ENCODE measurements around the gene ATP8A2. TPM values are rescaled to one million over a fixed set of nuclear protein-coding genes. Genes with fewer than 3 reads are reported as not detected.
"Not testable (repeated sequence)": the region's sequence is repeated elsewhere in the genome, so short reads cannot be mapped to it uniquely, and the experiment has no call there.

ATP8A2 gene
- total RNA-seq, 1 donor from 2014 or later: 0.40 TPM

DNA sequence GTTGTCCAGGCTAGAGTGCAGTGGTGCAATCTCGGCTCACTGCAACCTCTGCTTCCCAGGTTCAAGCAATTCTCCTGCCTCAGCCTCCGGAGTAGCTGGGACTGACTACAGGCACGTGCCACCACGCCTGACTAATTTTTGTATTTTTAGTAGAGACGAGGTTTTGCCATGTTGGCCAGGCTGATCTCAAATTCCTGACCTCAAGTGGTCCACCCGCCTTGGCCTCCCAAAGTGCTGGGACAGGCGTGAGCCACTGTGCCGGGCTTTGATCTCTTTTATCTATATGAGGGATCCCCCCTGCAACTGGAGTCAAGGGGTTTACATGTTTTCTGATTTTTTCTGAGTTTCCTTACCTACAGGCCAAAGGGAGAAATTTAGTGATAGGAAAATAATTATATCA, 200.4 kb downstream of the ATP8A2 start:
- intact Hi-C loops (cut with micrococcal nuclease): loop anchor here (10.0 kb wide), 1 partner anchor 253 kb away; no protein-coding TSS in a partner anchor
- H3K27me3 Mint-ChIP-seq: peaks cover 37% of the 10 kb centered on the region
- H3K4me3 Mint-ChIP-seq: not testable (repeated sequence)

GRCh38 chr13:25574437-25575411, 202.9 kb downstream of the ATP8A2 start:
- intact Hi-C loops (cut with micrococcal nuclease): loop anchor here (1.0 to 10.0 kb wide), 3 partner anchors 250 to 498 kb away; no protein-coding TSS in a partner anchor
- no peak overlapping the region for H3K4me3 Mint-ChIP-seq
- H3K36me3 Mint-ChIP-seq (ENCODE audit: low read depth): no peaks in the 10 kb centered on the region
- H3K4me1 Mint-ChIP-seq: peaks cover 4% of the 10 kb centered on the region
- H3K27me3 Mint-ChIP-seq: peaks cover 35% of the 10 kb centered on the region
- peak; percentile 94 for DNase-seq
- H3K27ac Mint-ChIP-seq: no peak overlapping the region
- H3K9me3 Mint-ChIP-seq: no peaks in the 10 kb centered on the region

More for the DNA sequence above, 200.4 kb downstream of the ATP8A2 start:
- not testable (repeated sequence) for H3K27ac Mint-ChIP-seq; H3K4me1 Mint-ChIP-seq; H3K9me3 Mint-ChIP-seq; H3K36me3 Mint-ChIP-seq (ENCODE audit: low read depth); DNase-seq

GRCh38 chr13:25575562-25575961, 203.8 kb downstream of the ATP8A2 start:
- H3K36me3 Mint-ChIP-seq (ENCODE audit: low read depth): no peaks in the 10 kb centered on the region
- peaks cover 4% of the 10 kb centered on the region for H3K4me1 Mint-ChIP-seq
- H3K4me3 Mint-ChIP-seq: no peak overlapping the region
- intact Hi-C loops (cut with micrococcal nuclease): loop anchor here (10.0 kb wide), 1 partner anchor 249 kb away; no protein-coding TSS in a partner anchor
- DNase-seq: no peak
- peaks cover 31% of the 10 kb centered on the region for H3K27me3 Mint-ChIP-seq
- no peak overlapping the region for H3K27ac Mint-ChIP-seq
- H3K9me3 Mint-ChIP-seq: no peaks in the 10 kb centered on the region

DNA sequence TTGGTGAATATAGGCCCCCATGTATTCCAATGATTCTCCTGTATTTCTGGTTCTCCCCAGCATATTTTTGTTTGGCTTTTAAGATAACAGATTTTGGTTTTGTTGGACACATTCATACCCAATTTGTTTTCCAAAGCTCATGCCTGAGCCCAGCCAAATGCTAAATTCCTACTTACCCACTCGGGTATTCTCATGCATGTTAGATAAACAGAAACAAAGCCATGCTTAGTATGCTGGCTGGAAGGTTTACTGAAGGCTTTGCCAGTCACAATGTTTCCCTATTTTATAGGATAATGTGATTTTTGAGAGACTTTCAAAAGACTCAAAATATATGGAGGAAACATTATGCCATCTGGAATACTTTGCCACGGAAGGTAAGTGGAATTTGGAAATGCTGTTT, 206.8 kb downstream of the ATP8A2 start:
- H3K9me3 Mint-ChIP-seq: no peaks in the 10 kb centered on the region
- no peak overlapping the region for H3K4me3 Mint-ChIP-seq
- H3K27me3 Mint-ChIP-seq: peaks cover 26% of the 10 kb centered on the region
- no peak overlapping the region for H3K27ac Mint-ChIP-seq
- intact Hi-C loops (cut with micrococcal nuclease): loop anchor here (10.0 kb wide), 1 partner anchor 246 kb away; no protein-coding TSS in a partner anchor
- no peak for DNase-seq
- peaks cover 4% of the 10 kb centered on the region for H3K4me1 Mint-ChIP-seq
- no peaks in the 10 kb centered on the region for H3K36me3 Mint-ChIP-seq (ENCODE audit: low read depth)

DNA sequence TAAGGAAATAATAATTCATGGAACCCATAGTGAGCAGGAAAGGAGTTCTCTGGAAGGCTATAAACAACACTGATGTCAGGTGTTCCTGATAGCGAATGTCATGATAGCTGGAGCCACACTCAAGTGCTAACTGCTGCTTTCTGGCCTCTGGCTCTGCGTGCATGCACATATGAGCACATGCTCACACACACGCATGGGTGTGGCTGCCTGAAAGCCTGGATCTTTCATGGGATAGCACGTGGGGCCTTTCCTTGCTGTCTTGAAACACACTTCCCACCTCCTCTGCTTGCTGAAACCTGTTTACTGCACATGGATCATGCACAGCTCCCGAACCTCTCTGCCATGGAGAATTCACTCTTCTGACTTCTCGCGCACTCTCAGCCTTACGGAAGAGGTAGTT, 207.4 kb downstream of the ATP8A2 start:
- intact Hi-C loops (cut with micrococcal nuclease): loop anchor here (10.0 kb wide), 1 partner anchor 246 kb away; no protein-coding TSS in a partner anchor
- Mint-ChIP-seq H3K4me3 (no peak overlapping the region), H3K27ac (no peak overlapping the region), H3K27me3 (peaks cover 24% of the 10 kb centered on the region), H3K9me3 (no peaks in the 10 kb centered on the region), H3K36me3 (ENCODE audit: low read depth) (no peaks in the 10 kb centered on the region), H3K4me1 (peaks cover 4% of the 10 kb centered on the region)
- DNase-seq: no peak

DNA sequence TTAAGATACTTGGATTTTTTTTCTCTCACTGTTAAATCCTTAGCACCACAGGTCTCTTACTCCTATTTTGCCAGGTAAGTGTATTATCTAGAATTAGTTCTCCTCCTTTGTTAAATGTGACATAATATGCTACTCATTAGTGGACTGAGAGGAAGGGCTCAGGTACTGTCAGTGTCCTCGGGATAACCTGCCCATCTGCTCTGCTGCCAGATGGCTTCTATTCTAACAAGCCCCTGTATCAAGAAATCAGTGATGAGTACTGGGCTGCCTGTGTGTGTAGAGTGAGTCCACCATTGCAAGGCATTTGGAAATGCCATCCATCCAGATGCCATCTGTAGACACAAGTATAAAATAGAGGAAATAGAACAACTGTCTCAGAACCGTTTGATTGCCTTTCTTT, 209.6 kb downstream of the ATP8A2 start:
- no peak for DNase-seq
- Mint-ChIP-seq H3K4me3 (no peak overlapping the region), H3K9me3 (no peaks in the 10 kb centered on the region), H3K36me3 (ENCODE audit: low read depth) (no peaks in the 10 kb centered on the region), H3K4me1 (no peaks in the 10 kb centered on the region), H3K27ac (no peak overlapping the region), H3K27me3 (peaks cover 19% of the 10 kb centered on the region)
- intact Hi-C loops (cut with micrococcal nuclease): no loop called here

DNA sequence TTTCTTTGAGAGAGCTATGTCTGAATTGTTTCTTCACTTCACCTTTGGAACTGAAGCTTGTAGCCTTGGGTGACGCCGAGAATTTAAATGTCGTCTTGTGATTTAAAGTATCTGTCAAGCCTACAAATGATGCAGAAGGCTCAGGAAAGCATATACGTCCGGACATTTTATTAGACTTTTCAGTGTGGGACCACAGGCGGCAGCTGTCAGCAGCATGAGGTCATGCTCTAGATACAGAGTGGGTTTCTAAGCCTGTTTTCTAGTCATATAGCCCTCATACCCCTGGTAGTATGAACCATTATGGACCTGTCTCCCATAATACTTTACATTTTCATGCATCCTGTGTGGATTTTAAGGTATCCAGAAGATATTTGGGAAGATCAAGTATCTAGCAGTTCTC, 212.3 kb downstream of the ATP8A2 start:
- Mint-ChIP-seq H3K4me1 (no peaks in the 10 kb centered on the region), H3K4me3 (no peak overlapping the region), H3K36me3 (ENCODE audit: low read depth) (no peaks in the 10 kb centered on the region), H3K27ac (no peak overlapping the region), H3K27me3 (peaks cover 24% of the 10 kb centered on the region), H3K9me3 (no peaks in the 10 kb centered on the region)
- no peak for DNase-seq
- intact Hi-C loops (cut with micrococcal nuclease): no loop called here

DNA sequence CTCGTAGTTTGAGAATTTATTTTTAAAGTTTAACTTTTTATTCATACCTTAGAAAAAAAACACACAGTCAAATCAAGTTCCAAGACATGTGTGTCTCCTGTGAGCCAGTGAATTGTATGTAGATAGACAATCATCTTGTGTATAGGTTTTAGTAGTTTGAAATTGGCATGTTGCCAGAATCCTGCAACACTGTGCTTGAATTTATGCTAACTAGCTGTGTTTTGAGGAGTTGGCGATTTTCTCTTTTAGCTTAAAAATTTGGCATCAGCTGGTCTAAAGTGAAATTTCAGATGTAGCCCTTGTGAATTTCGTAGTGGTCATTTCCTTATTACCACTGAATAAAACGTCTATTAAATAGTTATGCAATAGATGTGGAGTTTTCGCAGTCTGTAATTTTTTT, 213.2 kb downstream of the ATP8A2 start:
- no peak overlapping the region for H3K27ac Mint-ChIP-seq
- H3K4me1 Mint-ChIP-seq: no peaks in the 10 kb centered on the region
- DNase-seq: no peak
- H3K4me3 Mint-ChIP-seq: no peak overlapping the region
- no peaks in the 10 kb centered on the region for H3K36me3 Mint-ChIP-seq (ENCODE audit: low read depth)
- H3K9me3 Mint-ChIP-seq: no peaks in the 10 kb centered on the region
- intact Hi-C loops (cut with micrococcal nuclease): no loop called here
- peaks cover 25% of the 10 kb centered on the region for H3K27me3 Mint-ChIP-seq

GRCh38 chr13:25587326-25587980, 215.7 kb downstream of the ATP8A2 start:
- intact Hi-C loops (cut with micrococcal nuclease): no loop called here
- Mint-ChIP-seq H3K9me3 (no peaks in the 10 kb centered on the region), H3K27me3 (peaks cover 22% of the 10 kb centered on the region), H3K4me1 (no peaks in the 10 kb centered on the region), H3K27ac (no peak overlapping the region), H3K36me3 (ENCODE audit: low read depth) (no peaks in the 10 kb centered on the region), H3K4me3 (no peak overlapping the region)
- no peak for DNase-seq

DNA sequence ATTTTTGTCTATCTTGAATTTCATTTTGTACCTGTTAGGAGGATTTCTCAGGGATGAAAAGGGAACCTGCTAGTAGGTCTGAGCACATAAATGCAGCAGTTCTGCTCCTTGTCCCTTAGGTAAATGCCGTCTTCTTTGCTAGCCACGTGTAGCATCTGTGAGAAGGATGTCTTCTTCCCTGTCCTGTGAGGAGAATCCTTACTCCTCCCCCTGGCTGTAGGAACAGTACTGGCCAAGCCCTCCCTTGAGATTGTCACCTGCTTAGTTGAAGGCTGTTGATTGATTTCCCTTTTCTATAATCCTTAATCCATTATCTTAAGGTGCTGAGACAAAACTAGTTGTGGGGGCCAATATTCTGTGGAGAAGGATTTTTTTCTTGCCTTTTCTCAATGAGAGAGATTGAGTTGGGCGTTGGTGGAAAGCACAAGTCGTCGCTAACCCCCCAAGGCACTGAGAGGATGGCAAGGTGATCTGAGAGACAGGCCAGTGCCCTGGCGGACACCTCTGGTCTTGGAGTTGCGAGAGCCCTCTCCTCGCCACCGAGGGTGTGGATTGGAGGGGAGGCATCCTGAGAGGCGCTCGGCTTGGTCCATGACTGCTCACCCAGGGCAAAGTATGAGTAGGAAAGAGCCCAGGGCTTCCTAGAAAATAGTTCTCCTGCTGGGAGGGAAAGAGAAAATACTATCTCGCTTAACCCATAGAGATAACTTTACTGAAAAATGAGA, 216.7 kb downstream of the ATP8A2 start:
- Mint-ChIP-seq H3K4me1 (no peaks in the 10 kb centered on the region), H3K27me3 (peaks cover 25% of the 10 kb centered on the region), H3K9me3 (no peaks in the 10 kb centered on the region), H3K36me3 (ENCODE audit: low read depth) (no peaks in the 10 kb centered on the region), H3K4me3 (no peak overlapping the region), H3K27ac (no peak overlapping the region)
- intact Hi-C loops (cut with micrococcal nuclease): no loop called here
- no peak for DNase-seq

GRCh38 chr13:25598421-25598820, 226.6 kb downstream of the ATP8A2 start:
- no peak overlapping the region for H3K4me3 Mint-ChIP-seq
- no peaks in the 10 kb centered on the region for H3K4me1 Mint-ChIP-seq
- no peak for DNase-seq
- no peak overlapping the region for H3K27ac Mint-ChIP-seq
- H3K27me3 Mint-ChIP-seq: peaks cover 36% of the 10 kb centered on the region
- intact Hi-C loops (cut with micrococcal nuclease): no loop called here
- H3K36me3 Mint-ChIP-seq (ENCODE audit: low read depth): no peaks in the 10 kb centered on the region
- H3K9me3 Mint-ChIP-seq: no peaks in the 10 kb centered on the region

DNA sequence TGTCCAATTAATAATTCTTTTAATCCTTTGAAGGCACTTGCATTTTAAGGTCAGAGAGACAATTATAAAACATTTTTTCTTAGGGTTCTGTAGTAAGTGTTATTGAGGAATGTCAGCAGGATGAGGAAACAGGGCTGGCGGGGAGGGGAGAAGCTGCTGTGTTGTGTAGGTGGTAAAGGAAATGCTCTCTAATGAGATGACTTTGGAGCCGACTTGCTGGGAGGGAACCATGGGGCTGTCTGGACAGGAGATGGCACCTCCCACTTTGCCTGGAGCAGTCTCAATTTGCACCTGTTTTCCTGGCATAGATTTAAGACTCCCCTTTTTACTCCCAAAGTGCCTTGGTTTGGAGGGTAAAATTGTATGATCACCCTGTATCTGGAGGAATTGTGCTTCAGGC, 230.4 kb downstream of the ATP8A2 start:
- no peak overlapping the region for H3K27ac Mint-ChIP-seq
- intact Hi-C loops (cut with micrococcal nuclease): no loop called here
- no peaks in the 10 kb centered on the region for H3K36me3 Mint-ChIP-seq (ENCODE audit: low read depth)
- H3K4me3 Mint-ChIP-seq: no peak overlapping the region
- H3K4me1 Mint-ChIP-seq: no peaks in the 10 kb centered on the region
- H3K27me3 Mint-ChIP-seq: peaks cover 28% of the 10 kb centered on the region
- DNase-seq: no peak
- H3K9me3 Mint-ChIP-seq: no peaks in the 10 kb centered on the region

DNA sequence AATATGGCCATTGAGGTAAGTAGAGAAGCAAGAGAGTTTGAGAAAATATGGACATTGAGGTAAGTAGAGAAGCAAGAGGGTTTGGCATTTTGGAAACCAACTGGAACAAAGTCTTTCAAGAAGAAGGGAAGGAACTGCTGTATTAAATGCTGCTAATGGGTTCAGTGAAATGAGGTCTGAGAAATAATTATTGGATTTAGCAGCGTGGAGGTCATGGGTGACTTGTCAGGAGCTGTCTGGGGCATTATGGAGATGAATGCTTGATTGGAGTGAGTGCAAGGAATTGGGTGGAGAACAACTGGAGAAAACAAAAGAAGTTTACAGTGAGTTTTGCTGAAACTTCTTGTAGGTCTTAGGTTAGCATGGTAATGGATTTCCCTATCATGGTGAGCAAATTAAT, 232.3 kb downstream of the ATP8A2 start:
- DNase-seq: no peak
- no peaks in the 10 kb centered on the region for H3K9me3 Mint-ChIP-seq
- H3K27me3 Mint-ChIP-seq: peaks cover 15% of the 10 kb centered on the region
- no peak overlapping the region for H3K27ac Mint-ChIP-seq
- H3K4me1 Mint-ChIP-seq: no peaks in the 10 kb centered on the region
- intact Hi-C loops (cut with micrococcal nuclease): no loop called here
- no peak overlapping the region for H3K4me3 Mint-ChIP-seq
- no peaks in the 10 kb centered on the region for H3K36me3 Mint-ChIP-seq (ENCODE audit: low read depth)

Data from activated CD4-positive, alpha-beta T cell treated with anti-CD3 and anti-CD28 coated beads, Interleukin-2, amount 10 ng/mL, durations not matched to agents 24 days and 14 days (primary cell).